ENCODE data around the gene TFB1M.

GRCh38 chr6:155248008-155249001 is 66.0 kb downstream of the TFB1M start:
- TF ChIP-seq CTCF (conservative IDR thresholded peaks at IDR 0.05) (peak; percentile 82), EZH2 (IDR thresholded peaks at IDR 0.05; ENCODE audit: low read depth) (no peak)
